GM21576 (cell line): ENCODE results near the gene ZNF579.
A peak's percentile ranks its signal among the peaks of the same experiment; 100 is the strongest.

ENCODE experiments used
- ATAC-seq: cut with Tn5 transposase; IDR thresholded peaks from one replicate; pipeline ENCODE4 v1.9.1; 2021; ENCODE audit warnings: mild to moderate bottlenecking, moderate library complexity; ENCODE audit not compliant: unreplicated experiment

Gene ZNF579

GRCh38 chr19:55613396-55613795, 32.7 kb upstream of the ZNF579 start:
- ATAC-seq = no peak

DNA sequence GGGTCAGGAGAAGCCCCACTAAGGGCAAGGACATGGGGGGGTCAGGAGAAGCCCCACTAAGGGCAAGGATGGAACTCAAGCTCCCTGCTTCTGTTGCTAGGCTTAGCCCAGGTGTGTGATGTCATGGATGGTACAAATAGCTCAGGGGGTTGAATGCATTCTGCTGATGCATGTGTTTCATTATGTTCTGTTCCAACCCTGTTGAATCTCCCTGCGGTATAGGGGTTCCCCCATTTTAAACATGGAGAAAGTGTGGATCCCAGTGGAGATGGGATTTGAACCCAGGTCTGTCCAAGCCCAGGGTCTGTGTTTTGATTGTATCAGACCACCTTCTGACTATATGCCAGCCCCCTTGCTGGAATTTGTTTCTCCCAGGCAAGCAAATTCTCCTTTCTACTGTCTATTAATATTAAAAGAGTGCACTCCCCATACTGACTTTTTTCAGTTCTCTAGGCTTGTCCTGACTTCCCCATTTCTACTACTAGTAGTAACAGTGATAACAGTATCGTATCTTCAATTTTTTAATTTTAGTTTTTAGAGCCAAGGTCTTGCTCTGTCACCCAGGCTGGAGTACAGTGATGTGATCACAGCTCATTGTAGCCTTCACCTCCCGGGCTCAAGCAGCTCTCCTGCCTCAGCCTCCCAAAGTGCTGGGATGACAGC, 31.5 kb upstream of the ZNF579 start:
- ATAC-seq = no peak

DNA sequence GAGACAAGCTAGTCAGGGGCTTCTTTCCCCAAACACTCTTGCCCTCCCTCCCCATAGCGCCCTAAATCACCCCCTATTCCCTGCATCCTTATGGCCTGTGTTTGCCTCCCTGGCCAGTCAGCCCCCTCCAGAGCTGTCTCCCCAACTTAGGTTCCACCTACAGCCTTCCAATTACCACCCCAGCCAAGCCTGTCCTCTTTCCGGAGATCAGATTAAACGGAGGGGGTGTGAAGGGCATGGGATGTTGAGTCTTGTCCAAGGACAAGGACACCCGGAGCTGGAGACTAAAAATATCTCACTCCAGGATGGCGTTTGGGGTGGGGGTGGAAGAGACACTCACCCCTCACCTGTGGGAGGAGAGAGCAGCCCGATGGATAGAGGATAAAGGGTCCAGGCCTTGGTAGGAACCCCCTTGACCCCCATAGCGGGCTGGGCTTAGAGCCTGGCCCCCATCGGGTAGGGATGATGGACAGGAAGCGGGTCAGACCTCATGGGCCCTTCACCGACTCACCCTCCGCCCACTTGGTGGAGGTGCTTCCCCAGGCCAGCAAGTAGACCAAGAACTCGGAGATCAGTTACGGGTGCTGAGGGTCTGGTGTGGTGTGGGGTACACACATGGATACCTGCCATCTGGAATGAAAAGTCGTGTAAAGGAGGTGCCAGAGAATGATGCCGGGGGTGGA, 30.8 kb upstream of the ZNF579 start:
- no peak for ATAC-seq

GRCh38 chr19:55609326-55609725, 28.7 kb upstream of the ZNF579 start:
- no peak for ATAC-seq

GRCh38 chr19:55606817-55607216, 26.2 kb upstream of the ZNF579 start:
- ATAC-seq = no peak

- no peak for ATAC-seq
Measured at GRCh38 chr19:55606471-55606787, 25.8 kb upstream of the ZNF579 start.

GRCh38 chr19:55605637-55606470, 25.2 kb upstream of the ZNF579 start, which contains the start of gene ZNF865:
Gene ZNF865, plus strand, starts transcription at chr19:55605647. Its CDS starts 7,972 bp downstream, at chr19:55613619.
- ATAC-seq = no peak

DNA sequence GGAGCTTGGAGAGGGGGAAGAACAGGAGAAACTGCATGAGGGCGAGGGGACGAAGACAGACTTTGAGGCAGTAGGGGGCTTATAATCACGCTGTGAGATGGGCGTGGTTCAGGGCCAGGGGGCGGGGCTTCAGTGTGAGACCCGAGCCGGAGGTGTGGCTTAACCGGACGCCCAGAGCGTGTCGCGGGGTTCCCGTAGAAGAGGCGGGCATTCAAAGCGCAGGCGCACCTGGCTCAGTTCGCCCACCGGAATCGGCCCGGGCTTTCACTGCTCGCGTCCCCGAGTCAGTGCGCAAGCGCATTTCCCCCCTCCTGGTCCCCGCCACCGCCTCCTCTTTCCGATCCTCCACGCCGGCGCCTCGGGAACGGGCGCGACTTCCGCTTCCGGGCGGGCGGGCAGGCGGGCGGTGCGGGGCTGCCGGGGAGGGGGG, 24.6 kb upstream of the ZNF579 start:
- peak; percentile 68 for ATAC-seq

- no peak for ATAC-seq
Measured at GRCh38 chr19:55603581-55604292, 23.1 kb upstream of the ZNF579 start.

DNA sequence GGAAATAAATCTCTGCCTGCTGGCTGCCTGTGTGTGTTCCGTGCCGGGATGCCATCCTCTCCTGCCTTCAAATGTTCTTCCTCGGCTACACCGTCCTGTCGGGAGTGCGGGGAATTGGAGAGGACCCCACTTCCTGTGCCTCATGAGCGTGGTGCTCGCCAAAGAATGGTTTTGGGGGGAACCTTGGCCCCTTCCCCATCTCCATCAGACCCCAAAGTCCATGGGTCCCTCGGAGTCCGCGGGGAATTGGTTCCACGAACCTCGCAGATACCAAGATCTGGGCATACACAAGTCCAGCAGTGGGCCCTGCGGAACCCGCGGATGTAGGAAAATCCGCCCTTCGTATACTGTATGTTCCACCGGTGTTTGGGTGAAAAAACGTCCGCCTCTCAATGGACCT, 22.5 kb upstream of the ZNF579 start:
- ATAC-seq = no peak

DNA sequence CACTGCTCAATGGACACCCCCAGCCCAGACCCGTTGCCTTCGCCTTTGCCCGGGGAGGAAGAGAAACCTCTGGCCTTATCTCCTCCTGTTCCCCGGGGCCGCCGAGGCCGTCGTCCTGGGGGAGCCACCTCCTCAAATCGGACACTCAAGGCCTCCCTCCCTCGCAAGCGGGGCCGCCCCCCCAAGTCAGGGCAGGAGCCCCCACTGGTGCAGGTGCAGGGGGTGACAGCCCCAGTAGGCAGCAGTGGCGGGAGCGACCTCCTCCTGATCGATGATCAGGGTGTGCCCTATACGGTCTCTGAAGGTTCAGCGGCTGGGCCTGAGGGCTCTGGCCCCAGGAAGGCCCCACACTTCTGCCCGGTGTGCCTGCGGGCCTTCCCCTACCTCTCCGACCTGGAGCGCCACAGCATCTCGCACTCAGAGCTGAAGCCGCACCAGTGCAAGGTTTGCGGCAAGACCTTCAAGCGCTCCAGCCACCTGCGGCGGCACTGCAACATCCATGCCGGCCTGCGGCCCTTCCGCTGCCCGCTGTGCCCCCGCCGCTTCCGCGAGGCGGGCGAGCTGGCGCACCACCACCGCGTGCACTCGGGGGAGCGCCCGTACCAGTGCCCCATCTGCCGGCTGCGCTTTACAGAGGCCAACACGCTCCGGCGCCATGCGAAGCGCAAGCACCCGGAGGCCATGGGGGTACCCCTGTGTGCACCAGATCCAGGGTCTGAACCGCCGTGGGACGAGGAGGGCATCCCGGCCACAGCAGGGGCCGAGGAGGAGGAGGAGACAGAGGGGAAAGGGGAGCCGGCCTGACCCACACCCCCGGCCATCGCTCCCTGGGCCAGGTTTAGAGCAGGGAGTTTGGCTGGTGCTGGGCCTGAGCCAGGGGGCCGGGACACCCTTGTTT, 21.7 kb upstream of the ZNF579 start:
- ATAC-seq = no peak

DNA sequence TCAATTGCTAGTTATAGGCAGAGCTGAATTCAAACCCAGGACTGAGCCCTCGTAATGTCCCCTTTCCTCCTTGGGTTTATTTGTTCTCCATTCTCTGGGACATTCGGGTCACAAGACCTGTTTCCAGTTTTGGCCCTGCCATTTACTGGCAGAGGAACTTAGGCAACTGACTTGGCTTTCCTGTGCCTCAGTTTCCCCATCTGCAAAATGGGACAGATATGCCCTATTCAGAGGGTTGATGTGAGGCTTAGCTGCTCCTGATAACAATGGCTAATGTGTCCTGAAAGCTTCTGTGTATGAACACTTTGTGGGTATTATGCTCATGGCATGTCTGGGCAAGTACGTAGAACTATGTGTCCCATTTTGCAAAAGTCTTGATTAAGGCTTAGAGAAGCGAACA, 20.4 kb upstream of the ZNF579 start:
- no peak for ATAC-seq

DNA sequence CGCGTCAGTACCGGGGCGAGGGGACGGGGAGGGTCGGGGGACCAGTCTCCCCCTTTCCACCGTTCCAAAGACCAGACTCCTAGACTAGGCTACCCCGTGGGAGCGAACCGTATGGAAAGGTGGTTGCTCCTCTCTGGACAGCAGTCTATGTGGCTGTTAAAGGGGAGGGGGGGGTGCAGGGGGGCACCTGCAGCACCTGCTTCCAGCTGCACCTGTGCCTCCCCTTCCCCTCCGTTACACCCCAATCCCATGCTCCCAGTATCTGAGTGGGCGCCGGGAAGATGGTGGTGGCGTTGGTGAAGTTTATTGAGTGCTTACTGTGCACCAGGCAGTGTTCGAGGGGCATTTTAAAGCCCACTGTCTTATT, 20.0 kb upstream of the ZNF579 start:
- ATAC-seq = no peak

- peak; percentile 27 for ATAC-seq
Measured at GRCh38 chr19:55599842-55600661, 19.4 kb upstream of the ZNF579 start, which contains the start of gene ZNF524. Gene ZNF524, plus strand, starts transcription at chr19:55600288. Its CDS starts 1,825 bp downstream, at chr19:55602113.

GRCh38 chr19:55599468-55599841, 18.8 kb upstream of the ZNF579 start, which contains the start of gene FIZ1:
Gene FIZ1, minus strand, starts transcription at chr19:55599517. Its CDS starts 1,652 bp downstream, at chr19:55597865.
- ATAC-seq = peak; percentile 48

DNA sequence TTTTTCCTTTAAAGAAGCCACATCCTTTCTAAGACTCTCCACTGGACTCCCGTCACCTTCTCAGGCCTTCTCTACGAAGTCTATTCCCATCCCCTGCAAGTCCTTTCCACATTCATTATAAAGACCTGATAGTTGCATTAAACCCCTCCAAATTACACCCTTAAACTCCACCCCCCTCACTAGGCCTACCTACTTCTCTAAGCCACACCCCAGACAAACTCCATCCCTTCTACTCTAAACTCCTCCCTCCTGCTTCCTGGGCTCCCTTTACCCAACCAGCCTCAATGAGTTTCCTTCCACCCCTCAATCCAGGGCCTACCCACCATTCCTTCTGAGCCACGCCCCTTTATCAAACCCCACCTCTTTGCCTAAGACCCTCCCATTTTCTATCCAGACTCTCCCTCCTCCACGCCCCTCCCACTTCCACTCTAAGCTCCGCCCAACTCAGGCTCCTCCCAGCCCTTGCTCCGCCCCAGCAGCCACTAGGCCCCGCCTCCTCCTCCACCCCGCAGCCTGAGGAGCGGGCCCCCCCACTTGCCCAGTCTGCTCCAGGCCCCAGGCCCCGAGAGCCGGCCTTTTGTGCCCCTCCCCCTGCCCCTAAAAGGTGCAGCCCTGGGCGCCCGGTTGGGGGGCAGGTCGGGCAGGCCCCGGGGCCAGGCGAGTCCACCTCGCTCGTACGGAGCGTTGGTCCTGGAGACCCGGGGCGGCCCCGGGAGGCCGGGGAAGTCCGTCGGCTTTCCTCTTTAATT, 18.2 kb upstream of the ZNF579 start:
- ATAC-seq = peak; percentile 55

- no peak for ATAC-seq
Measured at GRCh38 chr19:55598034-55598433, 17.4 kb upstream of the ZNF579 start.

DNA sequence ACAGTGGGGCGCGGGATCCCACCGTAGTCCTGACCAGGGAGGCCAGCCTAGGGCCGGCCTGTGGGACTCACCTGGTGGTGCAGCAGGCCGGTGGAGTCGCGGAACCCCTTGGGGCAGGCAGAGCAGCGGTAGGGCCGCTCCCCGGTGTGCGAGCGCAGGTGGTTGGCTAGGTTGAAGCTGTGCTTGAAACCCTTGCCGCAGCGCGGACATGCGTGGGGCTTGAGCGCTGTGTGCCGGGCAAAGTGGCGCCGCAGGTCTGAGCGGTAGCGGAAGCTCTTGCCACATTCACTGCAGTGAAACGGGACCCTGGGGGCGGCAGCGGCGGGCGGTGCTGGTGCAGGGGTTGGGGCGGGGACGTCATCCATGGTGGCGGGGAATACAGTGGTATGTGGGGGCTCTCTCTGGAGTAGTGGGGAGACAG, 16.9 kb upstream of the ZNF579 start:
- no peak for ATAC-seq
